ENCODE data around the gene PNPLA1.

- TF ChIP-seq EZH2 (IDR thresholded peaks at IDR 0.05; ENCODE audit: low read depth) = no peak
- no peak for TF ChIP-seq CTCF (conservative IDR thresholded peaks at IDR 0.05)
These were observed 7.0 kb downstream of the PNPLA1 start for GRCh38 chr6:36276581-36277536.
